ENCODE data around the gene CEACAM21.

Gene CEACAM21

DNA sequence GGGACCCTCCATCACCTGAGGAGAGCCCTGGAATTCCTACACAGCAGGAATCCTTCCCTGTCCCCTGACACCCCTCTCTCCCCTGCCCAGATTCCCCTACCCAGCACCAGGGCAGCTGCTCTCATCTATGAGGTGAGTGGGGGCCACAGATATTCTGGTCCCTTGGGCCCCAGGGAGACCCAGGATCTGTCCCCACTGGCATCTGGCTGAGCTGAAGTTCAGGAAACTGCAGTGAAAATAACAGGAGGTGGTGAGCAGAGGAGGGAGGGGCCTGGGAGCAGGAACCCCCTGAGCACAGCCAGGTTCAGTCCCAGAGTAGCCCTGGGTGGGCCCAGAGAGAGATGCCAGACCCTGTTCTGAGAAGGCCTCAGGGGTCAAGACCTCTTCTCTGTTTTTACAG is 10.1 kb downstream of the CEACAM21 start:
- no peak for DNase-seq (ENCODE audit: low read depth in 2 of 2)

DNA sequence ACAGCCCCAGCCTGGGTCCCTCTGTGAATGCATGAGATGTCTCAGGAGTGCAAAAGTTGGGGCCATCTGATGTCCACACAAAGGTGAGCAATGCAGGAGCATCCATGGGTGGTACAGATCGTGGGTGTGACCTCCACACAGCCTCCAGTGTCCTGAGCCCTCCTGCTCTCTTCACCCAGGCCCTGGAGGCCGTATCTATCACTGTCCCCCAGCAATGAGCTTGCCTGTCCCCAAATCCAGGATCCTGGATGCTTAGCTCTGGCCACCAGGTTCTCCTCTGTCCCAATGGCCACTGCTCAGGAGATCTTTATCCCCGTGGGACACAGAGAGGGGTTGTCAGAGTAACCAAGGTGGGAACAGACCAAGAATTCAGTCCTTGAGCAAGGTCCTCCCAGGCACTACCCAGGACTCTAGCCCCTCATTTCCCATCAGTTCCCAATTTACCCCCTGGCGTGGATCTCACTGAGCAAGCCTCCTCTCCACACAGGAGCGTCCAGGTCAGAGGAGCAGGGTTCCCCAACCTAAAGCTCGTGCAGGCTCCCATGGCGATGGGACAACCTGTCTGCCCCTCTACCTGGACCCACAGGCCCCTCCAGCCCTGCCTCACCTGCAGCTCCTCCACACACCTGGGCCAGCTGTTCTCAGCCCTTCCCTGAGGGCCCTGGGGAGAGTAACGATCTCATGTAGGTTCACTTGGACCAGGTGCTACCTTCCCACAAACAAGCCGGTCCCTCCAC is 11.3 kb downstream of the CEACAM21 start:
- DNase-seq (ENCODE audit: low read depth in 2 of 2): no peak

- DNase-seq (ENCODE audit: low read depth in 2 of 2): no peak
These were observed 11.9 kb downstream of the CEACAM21 start for GRCh38 chr19:41587838-41588210.

- no peak for DNase-seq (ENCODE audit: low read depth in 2 of 2)
These were observed 12.7 kb downstream of the CEACAM21 start for GRCh38 chr19:41588497-41589209.

DNA sequence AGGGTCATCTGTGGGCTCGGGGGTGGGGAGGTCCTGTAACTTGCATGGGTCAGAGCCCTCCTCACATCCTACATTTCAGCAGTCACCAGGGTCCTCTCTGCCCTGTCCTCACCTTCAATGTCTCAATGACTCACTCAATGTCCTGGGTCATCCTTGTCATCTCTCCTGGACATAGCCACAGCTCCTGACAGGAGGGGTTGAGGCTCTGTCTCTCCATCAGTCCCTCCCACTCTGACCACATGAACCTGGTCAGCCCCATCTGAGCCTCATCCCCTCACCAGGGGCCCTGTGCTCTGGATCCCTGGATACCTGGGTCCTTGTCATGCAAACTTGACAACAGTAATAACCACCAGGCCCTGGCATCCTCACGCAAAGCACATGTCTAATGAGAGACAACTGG is 13.4 kb downstream of the CEACAM21 start:
- DNase-seq (ENCODE audit: low read depth in 2 of 2): no peak

- DNase-seq (ENCODE audit: low read depth in 2 of 2): no peak
These were observed 15.0 kb downstream of the CEACAM21 start for GRCh38 chr19:41590936-41591335.

DNA sequence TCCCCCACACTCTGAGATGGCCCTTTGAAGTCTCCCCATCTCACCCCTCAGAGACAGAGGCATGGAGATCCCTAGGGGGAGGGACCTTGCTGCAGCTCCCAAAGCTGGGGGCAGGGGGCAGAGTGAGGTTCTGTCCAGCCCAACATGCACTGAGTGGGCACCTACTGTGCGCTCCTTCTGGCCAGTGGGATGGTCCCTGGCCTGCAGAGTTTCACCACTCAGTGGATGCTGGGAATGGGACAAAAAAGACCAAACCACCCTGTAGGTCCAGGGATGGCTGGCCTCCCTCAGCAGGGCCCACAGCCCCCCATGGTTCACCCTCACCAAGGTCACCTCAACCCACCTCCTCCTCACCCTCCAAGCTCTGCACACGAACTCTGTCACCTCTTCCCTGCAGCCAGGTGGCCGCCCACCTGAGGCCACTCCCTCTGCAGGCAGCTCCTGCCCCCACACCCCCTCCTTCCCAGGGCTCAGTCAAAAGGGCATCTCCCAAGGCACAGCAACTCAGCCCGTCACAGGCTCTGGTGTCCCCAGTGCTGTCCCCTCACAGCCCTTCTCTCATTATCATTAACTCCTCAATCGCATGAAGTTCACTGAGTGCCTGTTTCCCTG is 16.1 kb downstream of the CEACAM21 start:
- DNase-seq (ENCODE audit: low read depth in 2 of 2): no peak

DNA sequence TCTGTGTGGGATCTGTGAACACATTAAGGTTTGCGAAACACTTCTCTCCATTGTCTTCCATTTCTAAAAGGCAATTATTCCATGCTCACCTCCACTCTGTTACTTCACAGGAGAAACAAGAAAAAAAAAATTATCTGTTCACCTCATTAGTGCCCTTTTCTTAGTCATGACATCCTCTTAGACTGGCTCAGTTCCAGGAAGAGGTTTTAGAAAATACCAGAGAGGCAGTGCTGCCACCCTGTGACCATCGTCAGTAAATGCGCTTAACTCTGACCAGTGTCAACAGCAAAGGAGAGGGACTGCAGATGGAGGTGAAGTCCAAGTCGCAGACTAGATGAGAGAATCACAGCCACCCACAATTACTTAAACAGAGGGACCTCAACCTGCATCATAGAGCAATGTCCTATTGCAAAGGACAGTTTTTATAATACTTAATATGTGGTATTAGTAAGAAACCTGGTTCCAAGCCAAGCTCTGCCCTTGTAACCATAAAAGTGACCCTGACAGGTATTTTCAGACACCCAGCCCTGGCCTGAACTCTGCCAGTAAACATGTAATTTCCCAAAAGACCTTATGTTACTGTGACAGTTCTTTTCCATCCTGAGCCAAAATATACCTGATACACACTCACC is 19.4 kb downstream of the CEACAM21 start:
- DNase-seq (ENCODE audit: low read depth in 2 of 2): peak; percentile 24 to 44

GRCh38 chr19:41595890-41596280 is 19.9 kb downstream of the CEACAM21 start:
- no peak for DNase-seq (ENCODE audit: low read depth in 2 of 2)

- DNase-seq (ENCODE audit: low read depth in 2 of 2): peak; percentile 47 to 52
These were observed 21.7 kb downstream of the CEACAM21 start for GRCh38 chr19:41597600-41598041.

GRCh38 chr19:41599175-41599966 is 23.4 kb downstream of the CEACAM21 start:
- no peak for DNase-seq (ENCODE audit: low read depth in 2 of 2)

GRCh38 chr19:41601771-41602170 is 25.8 kb downstream of the CEACAM21 start:
- DNase-seq (ENCODE audit: low read depth in 2 of 2): no peak

GRCh38 chr19:41604831-41605230 is 28.9 kb downstream of the CEACAM21 start:
- DNase-seq (ENCODE audit: low read depth in 2 of 2): no peak

- no peak for DNase-seq (ENCODE audit: low read depth in 2 of 2)
These were observed 30.4 kb downstream of the CEACAM21 start for GRCh38 chr19:41606215-41606837.

DNA sequence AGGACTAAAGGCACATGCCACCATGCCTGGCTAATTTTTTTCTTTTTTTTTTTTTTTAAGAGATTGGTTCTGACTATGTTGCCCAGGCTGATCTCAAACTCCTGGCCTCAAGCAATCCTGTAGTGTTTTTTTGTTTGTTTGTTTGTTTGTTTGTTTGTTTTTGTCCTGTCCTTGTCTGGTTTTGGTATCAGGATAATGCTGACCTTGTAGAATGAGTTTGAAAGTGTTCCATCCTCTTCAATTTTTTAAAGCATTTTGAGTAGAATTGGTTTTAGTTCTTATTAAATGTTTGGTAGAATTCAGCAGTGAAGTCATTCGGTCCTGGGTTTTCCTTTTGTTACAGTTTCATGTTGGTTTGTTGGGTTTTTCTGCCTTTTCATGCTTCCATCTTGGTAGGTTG is 31.7 kb downstream of the CEACAM21 start:
- no peak for DNase-seq (ENCODE audit: low read depth in 2 of 2)

DNA sequence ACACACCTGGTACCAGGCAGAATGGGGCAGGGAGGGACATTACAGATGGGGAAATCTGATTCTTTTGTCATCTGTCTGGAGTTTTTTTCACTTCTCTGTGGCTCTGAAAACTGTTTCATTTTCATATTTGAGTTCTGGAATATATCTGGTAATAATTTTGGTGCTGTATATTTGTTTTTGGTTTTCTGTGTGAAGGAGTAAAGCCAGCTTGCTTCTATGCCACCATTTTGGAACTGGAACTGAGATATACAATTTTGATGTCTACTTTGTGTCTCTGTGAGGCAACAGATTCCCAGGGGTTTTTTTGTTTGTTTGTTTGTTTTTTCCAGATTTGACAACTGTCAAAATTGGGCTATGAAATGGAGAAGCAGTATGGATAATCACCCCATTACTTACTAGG is 34.8 kb downstream of the CEACAM21 start:
- DNase-seq (ENCODE audit: low read depth in 2 of 2): no peak

- DNase-seq (ENCODE audit: low read depth in 2 of 2): no peak
These were observed 36.5 kb downstream of the CEACAM21 start for GRCh38 chr19:41612483-41612882.

GRCh38 chr19:41615207-41615606 is 39.2 kb downstream of the CEACAM21 start:
- DNase-seq (ENCODE audit: low read depth in 2 of 2): no peak

DNA sequence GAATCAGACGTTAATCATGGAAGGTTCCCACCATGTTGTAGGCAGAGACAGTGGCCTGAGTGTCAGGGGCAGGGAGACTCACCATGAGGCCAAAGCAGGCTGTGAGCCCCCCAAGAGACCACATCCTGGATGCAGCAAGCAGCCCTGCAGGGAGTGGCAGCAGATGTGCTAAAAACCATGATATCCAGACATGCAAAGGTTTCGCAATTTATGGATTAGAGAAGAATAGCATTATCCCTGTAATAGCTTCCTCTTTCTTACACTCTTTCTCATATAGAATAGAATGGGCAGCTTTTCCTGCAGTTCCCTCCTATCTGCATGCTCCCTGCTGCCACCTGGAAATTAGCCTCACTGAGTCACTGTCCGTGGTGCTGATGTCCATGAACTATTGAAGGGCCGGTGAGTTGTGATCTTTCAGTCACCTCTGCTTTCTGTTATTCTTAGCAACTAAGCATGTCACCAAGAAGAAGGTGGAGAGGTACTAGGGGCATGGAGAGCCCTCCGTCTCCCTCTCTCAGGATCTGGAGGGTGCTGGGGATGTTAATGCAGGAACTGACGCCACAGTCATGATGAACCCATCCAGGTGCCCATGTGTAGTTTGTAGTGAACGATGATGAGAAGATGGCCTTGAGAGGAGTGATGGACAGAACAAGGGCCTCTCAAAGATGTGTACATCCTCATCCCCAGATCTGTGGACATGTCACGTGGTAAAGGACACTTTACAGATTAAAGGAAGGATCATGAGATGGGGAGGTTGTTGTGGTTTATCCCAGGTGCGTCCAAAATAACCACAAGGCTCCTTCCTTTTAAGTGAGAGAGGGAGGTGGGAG is 41.0 kb downstream of the CEACAM21 start:
- no peak for DNase-seq (ENCODE audit: low read depth in 2 of 2)

Measured in stimulated activated CD8-positive, alpha-beta memory T cell treated with anti-CD3 and anti-CD28 coated beads, Interleukin-7, amount 100 ng/mL, for 1 hour (primary cell).